Panc1 (cell line): Measurements from ENCODE around the gene GGA1. TPM values are rescaled to one million over a fixed set of nuclear protein-coding genes. Genes with fewer than 3 reads are reported as not detected.
A peak's percentile ranks its signal among the peaks of the same experiment; 100 is the strongest.

ENCODE experiments used
- ATAC-seq: fragments of 200-7000 bp; cut with Tn5 transposase; 2 replicates; pipeline ENCODE4 v1.9.1; 2020; ENCODE audit warnings: mild to moderate bottlenecking, moderate library complexity
- BruUV-seq: library from RNA; stranded (reverse); fragments of 400-500 nt; replicated peaks from 2 replicates; lab custom pipeline; 2021; lab: Mats Ljungman, UMichigan
- CTCF ChIA-PET: fragments of 300-600 bp; sonication (Branson Sonifier 250); formaldehyde crosslinking; loops from one replicate; lab custom pipeline; 2022; ENCODE audit warnings: antibody characterized with exemption; lab: Charles Lee
- POLR2A ChIA-PET: fragments of 300-600 bp; sonication (Branson Sonifier 250); formaldehyde crosslinking; loops from one replicate; lab custom pipeline; 2022; ENCODE audit warnings: antibody characterized with exemption; lab: Charles Lee
- DNase-seq: peaks from one replicate; pipeline ENCODE4 v3.0.0-alpha.2; 2010; ENCODE audit warnings: low read depth, low spot score
- H3K27ac ChIP-seq: 2 replicates; pipeline ENCODE4 v1.5.1; 2011; ENCODE audit warnings: mild to moderate bottlenecking, low read length, inconsistent platforms
- H3K27me3 ChIP-seq: fragments of 200-500 bp; sonication (Bioruptor generic); 2 replicates; pipeline ENCODE4 v1.6.0; 2014; ENCODE audit warnings: low read length, inconsistent platforms; ENCODE audit not compliant: control insufficient read depth, insufficient read depth
- H3K36me3 ChIP-seq: fragments of 200-500 bp; sonication (Bioruptor generic); 2 replicates; pipeline ENCODE4 v1.5.1; 2014; ENCODE audit warnings: inconsistent platforms, mild to moderate bottlenecking, low read length, moderate library complexity; ENCODE audit not compliant: control insufficient read depth, insufficient read depth
- H3K4me1 ChIP-seq: 2 replicates; pipeline ENCODE4 v1.5.1; 2011; ENCODE audit warnings: inconsistent platforms, mild to moderate bottlenecking, low read length, moderate library complexity; ENCODE audit not compliant: control insufficient read depth, insufficient read depth
- H3K4me3 ChIP-seq, 2 experiments: 2 replicates each; pipeline ENCODE4 v1.5.1; 2011 to 2012; ENCODE audit warnings: low read depth in 2 of 2, low read length in 2 of 2, mild to moderate bottlenecking in 2 of 2, inconsistent platforms in 1 of 2, moderate library complexity in 1 of 2
- H3K9me3 ChIP-seq: fragments of 200-500 bp; sonication (Bioruptor generic); 2 replicates; pipeline ENCODE4 v1.5.1; 2014; ENCODE audit warnings: low read depth, mild to moderate bottlenecking, inconsistent platforms, low read length, moderate library complexity; ENCODE audit not compliant: control insufficient read depth, insufficient read depth
- POLR2AphosphoS5 ChIP-seq: IDR thresholded peaks from 2 replicates; pipeline ENCODE4 v1.6.1; 2012; ENCODE audit warnings: mild to moderate bottlenecking, low read depth, low read length, moderate library complexity
- SIN3A ChIP-seq: IDR thresholded peaks from 2 replicates; pipeline ENCODE4 v1.6.1; 2012; ENCODE audit warnings: low read depth, mild to moderate bottlenecking, low read length, moderate library complexity, borderline replicate concordance; ENCODE audit not compliant: insufficient read depth
- TCF7L2 ChIP-seq: IDR thresholded peaks from 2 replicates; pipeline ENCODE4 v1.6.1; 2011; ENCODE audit warnings: mild to moderate bottlenecking, low read depth, low read length, inconsistent platforms
- in situ Hi-C: cut with HindIII; loops from 2 replicates; pipeline ENCODE4 v1.10.0; 2016; ENCODE audit warnings: low sequenced_read_pairs, low pct_unique_long_range_greater_than_20kb
- intact Hi-C: fragments of 100-400 bp; cut with micrococcal nuclease; formaldehyde crosslinking; loops from one replicate; pipeline ENCODE4 v1.10.0; 2022; ENCODE audit not compliant: unreplicated experiment
- total RNA-seq: library from RNA; stranded (reverse); gene quantifications from one replicate; pipeline ENCODE4 v1.2.1, GENCODE V29; 2021; ENCODE audit not compliant: unreplicated experiment
- TF ChIP-seq, protein P1 (sequence below): fragments of 450-650 bp; IDR thresholded peaks from 2 replicates; pipeline ENCODE4 v1.5.1; 2017; ENCODE audit warnings: mild to moderate bottlenecking
- TF ChIP-seq, protein P2 (sequence below), 2 experiments: IDR thresholded peaks; 2 replicates each; pipeline ENCODE4 v1.6.1; 2011 to 2012; ENCODE audit warnings: low read depth in 2 of 2, control low read depth in 1 of 2, low read length in 1 of 2, mild to moderate bottlenecking in 1 of 2, moderate library complexity in 1 of 2; ENCODE audit not compliant: insufficient read depth in 1 of 2

GGA1 gene
- total RNA-seq, 1 experiment from 2014 or later = 45.4 TPM

DNA sequence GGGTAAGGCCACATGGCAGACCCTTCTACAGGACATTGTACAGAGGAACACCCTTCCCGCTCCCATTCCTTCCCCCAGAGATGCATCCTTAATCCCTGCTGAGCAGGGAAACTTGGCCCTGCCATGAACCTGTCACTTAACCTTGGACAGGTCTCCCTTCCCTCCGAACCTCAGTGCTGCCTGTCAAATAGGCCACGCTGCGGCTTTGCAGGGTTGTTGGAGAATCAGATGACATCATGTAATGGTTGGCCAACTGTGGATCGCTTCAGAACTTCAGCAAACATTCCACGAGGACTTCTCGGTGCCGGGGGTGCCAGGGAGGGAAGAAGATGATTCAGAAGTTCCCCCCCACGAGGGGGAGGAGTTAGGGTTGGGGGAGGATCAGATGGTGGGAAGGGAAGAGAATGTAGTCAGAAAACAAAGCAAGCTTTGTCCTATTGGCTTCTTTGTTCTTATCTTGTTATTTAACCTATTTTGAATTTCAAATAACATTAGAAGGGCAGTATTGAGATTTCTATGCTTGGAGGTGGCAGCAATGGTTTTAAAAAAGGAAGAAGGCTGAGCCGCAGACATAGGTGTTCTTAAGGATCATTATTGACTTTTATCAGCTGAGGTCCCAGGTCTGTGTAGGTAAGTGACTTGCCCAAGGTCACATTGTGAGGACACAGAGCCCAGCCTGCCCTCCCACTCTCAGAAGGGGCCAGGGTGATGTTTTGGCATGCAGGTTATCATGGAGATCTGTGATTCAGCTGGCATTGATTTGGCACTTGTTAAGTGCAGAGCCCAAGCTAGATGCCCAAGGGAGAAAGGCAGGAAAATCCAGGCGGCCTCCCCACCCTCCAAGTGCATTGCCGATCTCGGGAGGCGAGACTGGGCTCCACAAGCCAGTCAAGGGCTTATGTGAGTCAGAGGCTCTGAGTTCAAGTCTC, 45.2 kb upstream of the GGA1 start:
- Histone ChIP-seq H3K27me3 (no peaks in the 10 kb centered on the region), H3K9me3 (no peaks in the 10 kb centered on the region), H3K36me3 (no peaks in the 10 kb centered on the region; the same call in 1 of the 2 replicates), H3K4me1 (peaks cover 34% of the 10 kb centered on the region), H3K4me3 (peak overlapping the region; percentile 1 to 23; a peak in 2 of 4 replicates), H3K27ac (peak overlapping the region; percentile 84)
- POLR2A ChIA-PET = interaction anchor here (0.5 kb wide), 1 partner anchor 113 kb away, joined by 7 read pairs; no protein-coding TSS in a partner anchor
- intact Hi-C loops (no loop called here), in situ Hi-C loops (no loop called here)
- TF ChIP-seq SIN3A = no peak
- TF ChIP-seq, protein P1, sequence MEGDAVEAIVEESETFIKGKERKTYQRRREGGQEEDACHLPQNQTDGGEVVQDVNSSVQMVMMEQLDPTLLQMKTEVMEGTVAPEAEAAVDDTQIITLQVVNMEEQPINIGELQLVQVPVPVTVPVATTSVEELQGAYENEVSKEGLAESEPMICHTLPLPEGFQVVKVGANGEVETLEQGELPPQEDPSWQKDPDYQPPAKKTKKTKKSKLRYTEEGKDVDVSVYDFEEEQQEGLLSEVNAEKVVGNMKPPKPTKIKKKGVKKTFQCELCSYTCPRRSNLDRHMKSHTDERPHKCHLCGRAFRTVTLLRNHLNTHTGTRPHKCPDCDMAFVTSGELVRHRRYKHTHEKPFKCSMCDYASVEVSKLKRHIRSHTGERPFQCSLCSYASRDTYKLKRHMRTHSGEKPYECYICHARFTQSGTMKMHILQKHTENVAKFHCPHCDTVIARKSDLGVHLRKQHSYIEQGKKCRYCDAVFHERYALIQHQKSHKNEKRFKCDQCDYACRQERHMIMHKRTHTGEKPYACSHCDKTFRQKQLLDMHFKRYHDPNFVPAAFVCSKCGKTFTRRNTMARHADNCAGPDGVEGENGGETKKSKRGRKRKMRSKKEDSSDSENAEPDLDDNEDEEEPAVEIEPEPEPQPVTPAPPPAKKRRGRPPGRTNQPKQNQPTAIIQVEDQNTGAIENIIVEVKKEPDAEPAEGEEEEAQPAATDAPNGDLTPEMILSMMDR = no peak
- TF ChIP-seq TCF7L2 = no peak
- no peak for TF ChIP-seq POLR2AphosphoS5
- TF ChIP-seq, protein P2, sequence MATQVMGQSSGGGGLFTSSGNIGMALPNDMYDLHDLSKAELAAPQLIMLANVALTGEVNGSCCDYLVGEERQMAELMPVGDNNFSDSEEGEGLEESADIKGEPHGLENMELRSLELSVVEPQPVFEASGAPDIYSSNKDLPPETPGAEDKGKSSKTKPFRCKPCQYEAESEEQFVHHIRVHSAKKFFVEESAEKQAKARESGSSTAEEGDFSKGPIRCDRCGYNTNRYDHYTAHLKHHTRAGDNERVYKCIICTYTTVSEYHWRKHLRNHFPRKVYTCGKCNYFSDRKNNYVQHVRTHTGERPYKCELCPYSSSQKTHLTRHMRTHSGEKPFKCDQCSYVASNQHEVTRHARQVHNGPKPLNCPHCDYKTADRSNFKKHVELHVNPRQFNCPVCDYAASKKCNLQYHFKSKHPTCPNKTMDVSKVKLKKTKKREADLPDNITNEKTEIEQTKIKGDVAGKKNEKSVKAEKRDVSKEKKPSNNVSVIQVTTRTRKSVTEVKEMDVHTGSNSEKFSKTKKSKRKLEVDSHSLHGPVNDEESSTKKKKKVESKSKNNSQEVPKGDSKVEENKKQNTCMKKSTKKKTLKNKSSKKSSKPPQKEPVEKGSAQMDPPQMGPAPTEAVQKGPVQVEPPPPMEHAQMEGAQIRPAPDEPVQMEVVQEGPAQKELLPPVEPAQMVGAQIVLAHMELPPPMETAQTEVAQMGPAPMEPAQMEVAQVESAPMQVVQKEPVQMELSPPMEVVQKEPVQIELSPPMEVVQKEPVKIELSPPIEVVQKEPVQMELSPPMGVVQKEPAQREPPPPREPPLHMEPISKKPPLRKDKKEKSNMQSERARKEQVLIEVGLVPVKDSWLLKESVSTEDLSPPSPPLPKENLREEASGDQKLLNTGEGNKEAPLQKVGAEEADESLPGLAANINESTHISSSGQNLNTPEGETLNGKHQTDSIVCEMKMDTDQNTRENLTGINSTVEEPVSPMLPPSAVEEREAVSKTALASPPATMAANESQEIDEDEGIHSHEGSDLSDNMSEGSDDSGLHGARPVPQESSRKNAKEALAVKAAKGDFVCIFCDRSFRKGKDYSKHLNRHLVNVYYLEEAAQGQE (IDR thresholded peaks at IDR 0.05; ENCODE audit: insufficient read depth in 1 of 2, low read depth in 2 of 2, low read length in 1 of 2) = no peak; a peak in 1 of 4 replicates
- TSS peak; percentile 69 for BruUV-seq
- DNase-seq = no peak
- ATAC-seq = peak; percentile 33; the same call in 1 of the 2 replicates
- CTCF ChIA-PET = interaction anchor here (0.6 to 1.3 kb wide), 3 partner anchors 29 to 44 kb away, joined by 3 to 9 read pairs (median 4); no protein-coding TSS in a partner anchor

DNA sequence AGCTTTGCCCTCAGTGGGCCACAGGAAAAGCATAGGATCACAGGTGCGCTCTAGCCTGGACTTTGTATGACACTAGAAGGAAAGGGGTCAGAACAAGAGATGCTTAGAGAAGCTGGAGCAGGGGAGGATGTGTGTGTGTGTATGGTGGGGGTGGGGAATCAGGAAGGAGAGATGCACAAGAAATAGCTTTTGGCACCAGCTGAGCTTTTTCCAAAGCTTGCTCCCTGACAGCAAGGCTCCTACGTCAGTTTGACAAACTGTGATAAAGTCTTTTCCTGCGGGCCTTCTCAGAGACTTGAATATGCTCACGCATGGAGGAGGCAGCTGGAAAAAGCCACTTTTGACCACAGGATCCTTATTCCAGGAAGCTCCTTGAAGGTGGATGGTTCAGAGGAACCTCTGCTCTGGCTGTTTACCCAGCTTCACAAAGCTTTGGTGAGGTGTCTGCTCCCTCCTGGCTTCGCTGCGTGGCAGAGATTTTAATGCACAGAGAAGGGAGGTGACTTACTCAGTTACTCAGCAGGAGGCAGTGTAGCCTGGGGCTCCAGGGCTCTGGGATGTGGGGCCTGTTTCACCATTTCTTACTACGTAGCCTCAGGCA, 44.4 kb upstream of the GGA1 start:
- TF ChIP-seq, protein P1 = no peak
- TF ChIP-seq, protein P2 (IDR thresholded peaks at IDR 0.05; ENCODE audit: insufficient read depth in 1 of 2, low read depth in 2 of 2, low read length in 1 of 2) = no peak
- TF ChIP-seq TCF7L2 = no peak
- TF ChIP-seq POLR2AphosphoS5 = no peak
- TF ChIP-seq SIN3A = no peak
- peaks cover 40% of the 10 kb centered on the region for H3K4me1 ChIP-seq
- intact Hi-C loops = no loop called here
- ATAC-seq (no peak), DNase-seq (no peak)
- no peaks in the 10 kb centered on the region for H3K27me3 ChIP-seq
- in situ Hi-C loops = no loop called here
- H3K9me3 ChIP-seq = no peaks in the 10 kb centered on the region
- ChIA-PET CTCF (interaction anchor here (0.6 to 1.3 kb wide), 3 partner anchors 28 to 44 kb away, joined by 3 to 9 read pairs (median 4); no protein-coding TSS in a partner anchor), POLR2A (interaction anchor here (0.5 kb wide), 1 partner anchor 112 kb away, joined by 7 read pairs; no protein-coding TSS in a partner anchor)
- H3K27ac ChIP-seq = peak overlapping the region; percentile 84
- no peaks in the 10 kb centered on the region; the same call in 1 of the 2 replicates for H3K36me3 ChIP-seq
- BruUV-seq = no TSS peak
- peak overlapping the region in 1 of 2 experiments; percentile 23; a peak in 2 of 4 replicates for H3K4me3 ChIP-seq
